HepG2 (cell line): ENCODE results near the gene ANXA3. TPM values are rescaled to one million over a fixed set of nuclear protein-coding genes. Genes with fewer than 3 reads are reported as not detected.

ENCODE experiments used
- ATAC-seq: fragments of 200-7000 bp; cut with Tn5 transposase; 3 replicates; pipeline ENCODE4 v1.9.1; 2020; ENCODE audit warnings: mild to moderate bottlenecking, moderate library complexity
- BruUV-seq: library from RNA; stranded (reverse); fragments of 400-500 nt; replicated peaks from 2 replicates; lab custom pipeline; 2021; lab: Mats Ljungman, UMichigan
- CTCF ChIA-PET: fragments of 300-600 bp; formaldehyde crosslinking; extraction: SDS; loops from one replicate; lab custom pipeline; 2021; ENCODE audit warnings: low total read pairs, inconsistent platforms, low intra/inter-chr PET ratio; lab: Yijun Ruan, JAX
- POLR2A ChIA-PET: fragments of 350-600 bp; sonication (Branson Sonifier 250); formaldehyde crosslinking; loops from one replicate; lab custom pipeline; 2020; ENCODE audit warnings: antibody characterized with exemption, inconsistent platforms; lab: Yijun Ruan, JAX
- DNase-seq: peaks from one replicate; pipeline ENCODE4 v3.0.0-alpha.2; 2015; ENCODE audit warnings: low spot score
- FAIRE-seq: peaks from 3 replicates; lab custom pipeline; 2011; peaks lifted over from hg19 to GRCh38; lab: Jason Lieb, UNC
- H2AFZ ChIP-seq: one replicate; pipeline ENCODE4 v1.6.1; 2011; ENCODE audit warnings: low read length, inconsistent platforms
- H3K27ac ChIP-seq: fragments of 300-600 bp; 3 replicates; pipeline ENCODE4 v1.8.0; 2011; ENCODE audit warnings: mixed run types, mild to moderate bottlenecking, mixed read lengths, low read length, inconsistent platforms; ENCODE audit not compliant: insufficient read depth; ENCODE audit errors: extremely low read length
- H3K27me3 ChIP-seq, 2 experiments: fragments of 200-600 bp in 1 of 2; 2 replicates in 1 of 2; 3 replicates in 1 of 2; pipeline versions ENCODE4 v1.6.0 to v1.8.0; 2011; ENCODE audit warnings: low read length in 2 of 2, mild to moderate bottlenecking in 2 of 2, moderate library complexity in 2 of 2, inconsistent platforms in 1 of 2; ENCODE audit not compliant: insufficient read depth in 2 of 2, control insufficient read depth in 1 of 2
- H3K36me3 ChIP-seq, 2 experiments: fragments of 200-600 bp in 1 of 2; replicated peaks in 1 of 2; 2 replicates in 1 of 2; 3 replicates in 1 of 2; pipeline versions ENCODE4 v1.5.1 to v1.8.0; 2011; ENCODE audit warnings: low read length in 2 of 2, inconsistent platforms in 1 of 2; ENCODE audit not compliant: insufficient read depth in 2 of 2, control insufficient read depth in 1 of 2
- H3K4me1 ChIP-seq: 2 replicates; pipeline ENCODE4 v1.5.1; 2012; ENCODE audit warnings: low read length, inconsistent platforms; ENCODE audit not compliant: insufficient read depth
- H3K4me2 ChIP-seq: 2 replicates; pipeline ENCODE4 v1.6.0; 2011; ENCODE audit warnings: low read depth, low read length, inconsistent platforms
- H3K4me3 ChIP-seq, 3 experiments: fragments of 200-600 bp in 1 of 3; sonication (generic), shearing (Covaris generic) in 1 of 3; replicated peaks in 1 of 3; 2 replicates each; pipeline ENCODE4 v1.5.1; 2011 to 2016; ENCODE audit warnings: low read length in 3 of 3, inconsistent platforms in 2 of 3, low read depth in 2 of 3, mild to moderate bottlenecking in 2 of 3, control low read depth in 1 of 3, mixed read lengths in 1 of 3; ENCODE audit not compliant: insufficient read depth in 1 of 3
- H3K79me2 ChIP-seq: one replicate; pipeline ENCODE4 v1.6.1; 2011; ENCODE audit warnings: low read length, inconsistent platforms; ENCODE audit not compliant: insufficient read depth
- H3K9ac ChIP-seq: 2 replicates; pipeline ENCODE4 v1.6.0; 2011; ENCODE audit warnings: mild to moderate bottlenecking, low read depth, low read length, inconsistent platforms; ENCODE audit not compliant: insufficient read depth
- H3K9me3 ChIP-seq: 2 replicates; pipeline ENCODE4 v1.5.1; 2012; ENCODE audit warnings: mild to moderate bottlenecking, low read length
- H4K20me1 ChIP-seq: 2 replicates; pipeline ENCODE4 v1.6.0; 2011; ENCODE audit warnings: inconsistent platforms, mild to moderate bottlenecking, low read length, moderate library complexity; ENCODE audit not compliant: insufficient read depth
- KDM2A ChIP-seq: sonication (generic); formaldehyde crosslinking; IDR thresholded peaks from 2 replicates; pipeline ENCODE4 v1.4.0; 2020; ENCODE audit warnings: low read depth, missing genetic modification reagents, borderline replicate concordance
- PPARG ChIP-seq: conservative IDR thresholded peaks from 2 replicates; pipeline ENCODE4 v1.6.1; 2016; ENCODE audit warnings: missing biosample characterization, missing genetic modification reagents
- REXO4 ChIP-seq: sonication (generic); formaldehyde crosslinking; IDR thresholded peaks from 2 replicates; pipeline ENCODE4 v1.8.0; 2022; ENCODE audit warnings: missing genetic modification reagents, mild to moderate bottlenecking, borderline replicate concordance
- SAP130 ChIP-seq: IDR thresholded peaks from 2 replicates; pipeline ENCODE4 v1.6.1; 2016; ENCODE audit warnings: low read depth
- SMAD9 ChIP-seq: sonication (generic); formaldehyde crosslinking; IDR thresholded peaks from 2 replicates; pipeline ENCODE4 v1.5.1; 2020; ENCODE audit warnings: mild to moderate bottlenecking, missing genetic modification reagents
- TIGD3 ChIP-seq: sonication (generic); formaldehyde crosslinking; IDR thresholded peaks from 2 replicates; pipeline ENCODE4 v1.5.1; 2020; ENCODE audit warnings: mild to moderate bottlenecking, missing genetic modification reagents, borderline replicate concordance
- YEATS2 ChIP-seq: sonication (generic); formaldehyde crosslinking; IDR thresholded peaks from 2 replicates; pipeline ENCODE4 v1.4.0; 2020; ENCODE audit warnings: missing genetic modification reagents, borderline replicate concordance
- ZBTB8A ChIP-seq: sonication (generic); formaldehyde crosslinking; IDR thresholded peaks from 2 replicates; pipeline ENCODE4 v1.4.0; 2020; ENCODE audit warnings: mild to moderate bottlenecking, low read depth, missing genetic modification reagents, borderline replicate concordance
- ZNF18 ChIP-seq: sonication (generic); formaldehyde crosslinking; IDR thresholded peaks from 2 replicates; pipeline ENCODE4 v1.8.0; 2022; ENCODE audit warnings: mild to moderate bottlenecking, missing genetic modification reagents; ENCODE audit not compliant: insufficient replicate concordance
- ZNF224 ChIP-seq: sonication (generic); formaldehyde crosslinking; IDR thresholded peaks from 2 replicates; pipeline ENCODE4 v1.5.0; 2020; ENCODE audit warnings: mild to moderate bottlenecking, missing genetic modification reagents
- ZNF546 ChIP-seq: sonication (generic); formaldehyde crosslinking; conservative IDR thresholded peaks from 2 replicates; pipeline ENCODE4 v1.8.1; 2023; ENCODE audit warnings: mild to moderate bottlenecking, missing genetic modification reagents
- WGBS: methylation state at CpG from one replicate; pipeline ENCODE4 v1.1.6; 2017; ENCODE audit warnings: low lambda C conversion rate; 5-methylcytosine and 5-hydroxymethylcytosine counted together
- in situ Hi-C: cut with HindIII; loops from 2 replicates; pipeline ENCODE4 v1.10.0; 2017; ENCODE audit warnings: low pct_unique_long_range_greater_than_20kb; ENCODE audit not compliant: extremely low pct_ligation_motif_present
- intact Hi-C: fragments of 100-400 bp; cut with micrococcal nuclease; formaldehyde crosslinking; loops from one replicate; pipeline ENCODE4 v1.10.0; 2022; ENCODE audit not compliant: unreplicated experiment
- polyA plus RNA-seq, 8 experiments: library from polyadenylated mRNA; depleted of rRNA in 3 of 8; stranded (reverse) in 7 of 8; unstranded in 1 of 8; fragments of >200 nt; fragmentation: Illumina TruSeq in 4 of 8; extraction: Trizol in 4 of 8; gene quantifications; 2 replicates each; pipeline versions ENCODE4 v1.2.1 to v1.2.3, GENCODE V29; 2011 to 2016; ENCODE audit warnings: low read depth in 4 of 8, missing spikeins in 1 of 8, mixed read lengths in 1 of 8; ENCODE audit not compliant: insufficient read depth in 1 of 8
- total RNA-seq, 5 experiments: library from RNA; depleted of rRNA; stranded (reverse); fragments of >200 nt; fragmentation: Illumina TruSeq; extraction: Trizol; gene quantifications; 2 replicates each; pipeline ENCODE4 v1.2.3, GENCODE V29; 2016; ENCODE audit warnings: low read depth in 1 of 5

The ANXA3 gene
- total and polyA plus RNA-seq, 2 of the 13 experiments (the other 11 are each of a cell fraction or from before 2014, with no cell fraction given) = 6.5 to 6.9 TPM

GRCh38 chr4:78532046-78532445, 19.5 kb upstream of the ANXA3 start (continued):
- no peak for TF ChIP-seq TIGD3 (CRISPR knock-in tag)
- no peak for TF ChIP-seq ZNF546
- TF ChIP-seq YEATS2 (CRISPR knock-in tag) = no peak
- TF ChIP-seq KDM2A (CRISPR knock-in tag) = no peak
- no peak for TF ChIP-seq REXO4
- no peak for TF ChIP-seq SMAD9 (CRISPR knock-in tag)
- no peak for TF ChIP-seq ZNF224
- no peak for TF ChIP-seq ZBTB8A (CRISPR knock-in tag)

GRCh38 chr4:78533854-78534253, 17.7 kb upstream of the ANXA3 start:
- intact Hi-C loops = no loop called here
- no peak overlapping the region for H3K9ac ChIP-seq
- FAIRE-seq = no peak
- no peaks in the 10 kb centered on the region for H3K9me3 ChIP-seq
- peaks cover 13 to 41% of the 10 kb centered on the region in 2 experiments for H3K36me3 ChIP-seq
- POLR2A ChIA-PET = no interaction called here
- WGBS = 98% methylated on average over 5 of the region's 5 CpGs
- no peak overlapping the region for H3K27ac ChIP-seq
- no peak overlapping the region for H3K4me2 ChIP-seq
- no TSS peak for BruUV-seq
- H3K4me3 ChIP-seq = no peak overlapping the region
- in situ Hi-C loops = no loop called here
- no peaks in the 10 kb centered on the region for H4K20me1 ChIP-seq
- no peak for TF ChIP-seq PPARG (CRISPR knock-in tag)
- no peak for TF ChIP-seq SAP130 (CRISPR knock-in tag)
- TF ChIP-seq ZNF18 (CRISPR knock-in tag) = no peak
- CTCF ChIA-PET = no interaction called here
- no peaks in the 10 kb centered on the region for H3K27me3 ChIP-seq
- no peaks in the 10 kb centered on the region; the same call in 1 of the 2 replicates for H3K4me1 ChIP-seq
- ATAC-seq = no peak
- H3K79me2 ChIP-seq = no peaks in the 10 kb centered on the region
- DNase-seq = no peak
- no peak overlapping the region for H2AFZ ChIP-seq
